IPS-NIHi7 (cell line): ENCODE measurements around the gene SCGB2A2.

ENCODE experiments used
- DNase-seq: peaks from one replicate; pipeline ENCODE4 v3.0.0; 2012; ENCODE audit warnings: mixed read lengths; ENCODE audit errors: extremely low spot score

Gene SCGB2A2

GRCh38 chr11:62306227-62306626, 36.3 kb downstream of the SCGB2A2 start:
- DNase-seq, result no peak

- no peak for DNase-seq
These were observed 38.0 kb downstream of the SCGB2A2 start for GRCh38 chr11:62307950-62308349.

- DNase-seq, result no peak
These were observed 40.0 kb downstream of the SCGB2A2 start for GRCh38 chr11:62309991-62310390.

DNA sequence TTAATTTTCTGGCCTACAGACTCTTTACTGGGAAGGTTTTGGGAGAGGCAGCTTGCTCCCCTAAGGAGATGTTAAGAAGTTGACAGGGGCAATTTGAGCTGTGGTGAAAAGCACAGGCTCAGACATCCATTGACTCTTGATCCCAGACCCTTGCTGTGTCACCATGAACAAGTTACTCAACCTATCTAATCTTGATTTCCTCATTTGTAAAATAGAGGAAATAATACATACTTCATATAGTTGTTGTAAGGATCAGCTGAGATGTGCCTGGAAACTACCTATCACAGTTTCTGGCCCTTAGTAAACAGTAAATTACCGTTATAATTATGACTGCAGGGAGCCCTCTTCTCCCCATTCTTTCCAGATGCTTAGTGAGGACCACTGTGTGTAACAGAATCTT, 45.5 kb downstream of the SCGB2A2 start:
- DNase-seq, result no peak

DNA sequence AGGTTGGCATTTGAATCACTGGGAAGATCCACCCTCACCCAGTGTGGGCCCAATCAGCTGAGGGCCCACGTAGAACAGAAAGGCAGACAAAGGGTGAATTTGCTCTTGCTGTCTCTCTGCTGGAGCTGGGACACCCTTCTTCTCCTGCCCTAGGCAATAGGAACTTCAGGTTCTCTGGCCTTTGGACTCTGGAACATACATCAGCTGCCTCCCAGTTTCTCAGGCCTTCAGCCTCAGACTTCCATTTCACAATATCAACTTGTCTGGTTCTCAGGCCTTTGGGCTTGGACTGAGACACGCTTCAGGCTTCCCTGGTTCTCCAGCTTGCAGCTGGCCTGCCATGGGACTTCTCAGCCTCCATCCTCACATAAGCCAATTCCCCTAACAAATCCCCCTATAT, 52.6 kb downstream of the SCGB2A2 start:
- no peak for DNase-seq
